ENCODE measurements around the gene ZNHIT2. TPM values are rescaled to one million over a fixed set of nuclear protein-coding genes. Genes with fewer than 3 reads are reported as not detected.

ZNHIT2 gene
- total and polyA plus RNA-seq, 2 of the 13 experiments (the other 11 are each of a cell fraction or from before 2014, with no cell fraction given) = 1.1 to 6.5 TPM

- TF ChIP-seq ZNF777 (CRISPR knock-in tag; IDR thresholded peaks at IDR 0.05) (no peak), SMC3 (IDR thresholded peaks at IDR 0.05; ENCODE audit: low read length) (no peak), ZNF343 (CRISPR knock-in tag; IDR thresholded peaks at IDR 0.05) (peak; percentile 69; the same call in 1 of the 2 replicates), ZNF513 (CRISPR knock-in tag; conservative IDR thresholded peaks at IDR 0.05) (no peak; the same call in 1 of the 2 replicates), ZNF784 (CRISPR knock-in tag; IDR thresholded peaks at IDR 0.05; ENCODE audit: borderline replicate concordance) (peak; percentile 10), HOMEZ (CRISPR knock-in tag; IDR thresholded peaks at IDR 0.05; ENCODE audit: low read depth) (no peak), CSRNP1 (CRISPR knock-in tag; IDR thresholded peaks at IDR 0.05) (peak; percentile 75), NCOA5 (CRISPR knock-in tag; IDR thresholded peaks at IDR 0.05) (no peak), ZNF574 (CRISPR knock-in tag; IDR thresholded peaks at IDR 0.05) (peak; percentile 55; the same call in 1 of the 2 replicates), ZSCAN12 (CRISPR knock-in tag; IDR thresholded peaks at IDR 0.05) (peak; percentile 40; the same call in 1 of the 2 replicates), ZNF296 (CRISPR knock-in tag; conservative IDR thresholded peaks at IDR 0.05) (no peak), ZNF18 (CRISPR knock-in tag; IDR thresholded peaks at IDR 0.05; ENCODE audit: insufficient replicate concordance) (peak; percentile 69), ZNF225 (CRISPR knock-in tag; IDR thresholded peaks at IDR 0.05) (no peak), ELF1 (CRISPR knock-in tag; IDR thresholded peaks at IDR 0.05) (peak; percentile 22; the same call in 1 of the 2 replicates), ZNF274 (CRISPR knock-in tag; IDR thresholded peaks at IDR 0.05) (no peak), CREB3 (CRISPR knock-in tag; IDR thresholded peaks at IDR 0.05) (no peak)
Measured at GRCh38 chr11:65111744-65112545, 5.6 kb downstream of the ZNHIT2 start, which contains the start of gene TM7SF2 (continued).
